ENCODE results near the gene ADAT2.

GRCh38 chr6:143408787-143409162, 41.7 kb downstream of the ADAT2 start:
- TF ChIP-seq, protein P1, sequence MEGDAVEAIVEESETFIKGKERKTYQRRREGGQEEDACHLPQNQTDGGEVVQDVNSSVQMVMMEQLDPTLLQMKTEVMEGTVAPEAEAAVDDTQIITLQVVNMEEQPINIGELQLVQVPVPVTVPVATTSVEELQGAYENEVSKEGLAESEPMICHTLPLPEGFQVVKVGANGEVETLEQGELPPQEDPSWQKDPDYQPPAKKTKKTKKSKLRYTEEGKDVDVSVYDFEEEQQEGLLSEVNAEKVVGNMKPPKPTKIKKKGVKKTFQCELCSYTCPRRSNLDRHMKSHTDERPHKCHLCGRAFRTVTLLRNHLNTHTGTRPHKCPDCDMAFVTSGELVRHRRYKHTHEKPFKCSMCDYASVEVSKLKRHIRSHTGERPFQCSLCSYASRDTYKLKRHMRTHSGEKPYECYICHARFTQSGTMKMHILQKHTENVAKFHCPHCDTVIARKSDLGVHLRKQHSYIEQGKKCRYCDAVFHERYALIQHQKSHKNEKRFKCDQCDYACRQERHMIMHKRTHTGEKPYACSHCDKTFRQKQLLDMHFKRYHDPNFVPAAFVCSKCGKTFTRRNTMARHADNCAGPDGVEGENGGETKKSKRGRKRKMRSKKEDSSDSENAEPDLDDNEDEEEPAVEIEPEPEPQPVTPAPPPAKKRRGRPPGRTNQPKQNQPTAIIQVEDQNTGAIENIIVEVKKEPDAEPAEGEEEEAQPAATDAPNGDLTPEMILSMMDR (IDR thresholded peaks at IDR 0.05) = no peak
- no peak for TF ChIP-seq POLR2A (IDR thresholded peaks at IDR 0.05)
